Fibroblast of the aortic adventitia (primary cell): ENCODE data around the gene ASMTL. TPM values are rescaled to one million over a fixed set of nuclear protein-coding genes. Genes with fewer than 3 reads are reported as not detected.
"Not testable (repeated sequence)": the region's sequence is repeated elsewhere in the genome, so short reads cannot be mapped to it uniquely, and the experiment has no call there.

Experiments used
- DNase-seq: peaks from one replicate; pipeline ENCODE4 v3.0.0-alpha.2; 2010; ENCODE audit warnings: low read depth
- H3K4me3 ChIP-seq: 2 replicates; pipeline ENCODE4 v1.5.1; 2011; ENCODE audit warnings: low read depth, mild to moderate bottlenecking, control low read depth, low read length, moderate library complexity
- total RNA-seq: library from RNA; depleted of rRNA; stranded (reverse); fragments of >200 nt; gene quantifications from 2 replicates; pipeline ENCODE4 v1.2.3, GENCODE V29; 2012; ENCODE audit warnings: low replicate concordance
- TF ChIP-seq, protein P1 (sequence below): IDR thresholded peaks from 2 replicates; pipeline ENCODE4 v1.5.1; 2011; ENCODE audit warnings: mild to moderate bottlenecking, low read length, control low read depth, inconsistent platforms; ENCODE audit not compliant: insufficient read depth

ASMTL gene
- total RNA-seq, 1 donor, result 17.6 TPM

- DNase-seq, result no peak
- TF ChIP-seq, protein P1, sequence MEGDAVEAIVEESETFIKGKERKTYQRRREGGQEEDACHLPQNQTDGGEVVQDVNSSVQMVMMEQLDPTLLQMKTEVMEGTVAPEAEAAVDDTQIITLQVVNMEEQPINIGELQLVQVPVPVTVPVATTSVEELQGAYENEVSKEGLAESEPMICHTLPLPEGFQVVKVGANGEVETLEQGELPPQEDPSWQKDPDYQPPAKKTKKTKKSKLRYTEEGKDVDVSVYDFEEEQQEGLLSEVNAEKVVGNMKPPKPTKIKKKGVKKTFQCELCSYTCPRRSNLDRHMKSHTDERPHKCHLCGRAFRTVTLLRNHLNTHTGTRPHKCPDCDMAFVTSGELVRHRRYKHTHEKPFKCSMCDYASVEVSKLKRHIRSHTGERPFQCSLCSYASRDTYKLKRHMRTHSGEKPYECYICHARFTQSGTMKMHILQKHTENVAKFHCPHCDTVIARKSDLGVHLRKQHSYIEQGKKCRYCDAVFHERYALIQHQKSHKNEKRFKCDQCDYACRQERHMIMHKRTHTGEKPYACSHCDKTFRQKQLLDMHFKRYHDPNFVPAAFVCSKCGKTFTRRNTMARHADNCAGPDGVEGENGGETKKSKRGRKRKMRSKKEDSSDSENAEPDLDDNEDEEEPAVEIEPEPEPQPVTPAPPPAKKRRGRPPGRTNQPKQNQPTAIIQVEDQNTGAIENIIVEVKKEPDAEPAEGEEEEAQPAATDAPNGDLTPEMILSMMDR, result no peak
- no peak overlapping the region for H3K4me3 ChIP-seq
Measured at GRCh38 chrX:1407035-1407434, 45.7 kb downstream of the ASMTL start.

DNA sequence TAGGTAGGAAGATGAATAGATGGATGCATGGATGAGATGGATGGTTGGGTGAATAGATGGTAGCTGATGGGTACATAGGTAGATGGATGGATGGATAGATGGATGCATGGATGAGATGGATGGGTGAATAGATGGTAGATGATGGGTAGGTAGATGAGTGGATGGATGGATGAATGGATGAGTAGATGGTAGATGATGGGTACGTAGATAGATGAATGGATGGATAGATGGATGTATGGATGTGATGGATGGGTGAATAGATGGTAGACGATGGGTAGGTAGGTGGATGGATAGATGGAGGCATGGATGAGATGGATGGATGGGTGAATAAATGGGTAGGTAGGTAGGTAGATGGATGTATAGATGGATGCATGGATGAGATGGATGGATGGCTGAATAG, 46.9 kb downstream of the ASMTL start:
- not testable (repeated sequence) for DNase-seq, H3K4me3 ChIP-seq

DNA sequence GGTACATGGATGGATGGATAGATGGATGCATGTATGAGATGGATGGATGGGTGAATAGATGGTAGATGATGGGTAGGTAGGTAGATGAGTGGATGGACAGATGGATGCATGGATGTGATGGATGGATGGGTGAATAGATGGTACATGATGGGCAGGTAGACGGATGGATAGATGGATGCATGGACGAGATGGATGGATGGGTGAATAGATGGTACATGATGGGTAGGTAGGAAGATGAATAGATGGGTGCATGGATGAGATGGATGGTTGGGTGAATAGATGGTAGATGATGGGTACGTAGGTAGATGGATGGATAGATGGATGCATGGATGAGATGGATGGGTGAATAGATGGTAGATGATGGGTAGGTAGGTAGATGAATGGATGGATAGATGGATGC, 48.8 kb downstream of the ASMTL start:
- DNase-seq, H3K4me3 ChIP-seq: not testable (repeated sequence)

- DNase-seq, result no peak
- TF ChIP-seq, protein P1, result no peak
- H3K4me3 ChIP-seq, result no peak overlapping the region
Measured at GRCh38 chrX:1403228-1403627, 49.5 kb downstream of the ASMTL start.

DNA sequence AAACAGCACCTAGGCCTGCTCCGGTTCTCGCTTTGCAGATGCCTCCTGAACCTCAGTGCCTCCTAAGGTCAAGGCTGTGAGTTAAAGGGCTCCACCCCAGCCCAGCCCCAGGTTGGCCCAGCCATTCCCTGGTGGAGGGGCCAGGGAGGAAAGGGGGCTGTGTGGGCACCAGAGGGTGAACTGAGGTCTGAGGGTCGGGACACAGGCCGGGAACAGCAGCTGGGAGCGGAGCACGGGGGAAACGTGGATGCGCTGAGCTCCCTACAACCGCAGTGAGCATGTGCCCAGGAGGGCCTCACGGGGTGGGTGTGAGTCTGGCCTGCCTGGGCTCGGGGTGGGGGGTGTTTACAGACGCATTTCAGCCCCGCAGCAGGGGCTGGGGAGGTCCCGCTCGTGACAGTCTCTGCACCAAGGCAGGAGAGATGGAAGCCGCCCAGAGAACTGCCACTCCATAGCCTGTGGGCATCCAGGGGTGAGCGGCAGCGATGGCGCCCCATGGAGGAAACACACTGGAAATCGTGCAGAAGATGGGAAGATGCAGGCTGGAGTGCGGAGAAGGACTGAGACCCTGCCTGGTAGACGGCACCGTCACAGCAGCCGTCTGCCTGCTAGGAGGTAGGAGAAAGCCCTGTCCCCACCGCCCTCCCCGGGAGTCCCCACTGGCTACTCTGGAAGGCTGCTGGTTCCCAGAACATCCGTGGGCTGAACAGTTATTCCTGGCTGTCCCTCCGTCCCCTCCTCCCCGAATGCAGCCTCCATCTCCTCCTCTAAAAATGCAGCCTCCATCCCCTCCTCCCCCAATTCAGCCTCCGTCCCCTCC, 50.9 kb downstream of the ASMTL start:
- no peak overlapping the region for H3K4me3 ChIP-seq
- no peak for DNase-seq
- TF ChIP-seq, protein P1, result no peak

- DNase-seq, result no peak
- H3K4me3 ChIP-seq, result no peak overlapping the region
- TF ChIP-seq, protein P1, result no peak
Measured at GRCh38 chrX:1400742-1401471, 51.8 kb downstream of the ASMTL start.

GRCh38 chrX:1400049-1400448, 52.7 kb downstream of the ASMTL start:
- DNase-seq, result no peak
- no peak overlapping the region for H3K4me3 ChIP-seq
- TF ChIP-seq, protein P1, result no peak
